WERI-Rb-1 (cell line): ENCODE data around the gene EMCN.

Experiments used
- DNase-seq: peaks from one replicate; pipeline ENCODE4 v3.0.0-alpha.2; 2020
- H3K27ac ChIP-seq: fragments of 250-450 bp; sonication (Bioruptor Pico); 2 replicates; pipeline ENCODE4 v1.5.1; 2020; ENCODE audit warnings: mild to moderate bottlenecking, moderate library complexity
- H3K27me3 ChIP-seq: fragments of 250-450 bp; sonication (Bioruptor Pico); 2 replicates; pipeline ENCODE4 v1.5.1; 2021; ENCODE audit warnings: mild to moderate bottlenecking, low read depth, moderate library complexity; ENCODE audit not compliant: insufficient read depth, severe bottlenecking
- H3K36me3 ChIP-seq: fragments of 250-450 bp; sonication (Bioruptor Pico); 2 replicates; pipeline ENCODE4 v1.5.1; 2020; ENCODE audit warnings: mild to moderate bottlenecking, moderate library complexity
- H3K4me3 ChIP-seq: 2 replicates; pipeline ENCODE4 v1.5.1; 2011; ENCODE audit warnings: low read depth, mild to moderate bottlenecking, control low read depth, low read length
- H3K9me3 ChIP-seq: fragments of 250-450 bp; sonication (Bioruptor Pico); 2 replicates; pipeline ENCODE4 v1.5.1; 2021; ENCODE audit warnings: mild to moderate bottlenecking, moderate library complexity; ENCODE audit not compliant: severe bottlenecking
- TF ChIP-seq, protein P1 (sequence below): IDR thresholded peaks from 2 replicates; pipeline ENCODE4 v1.5.1; 2011; ENCODE audit warnings: low read depth, mild to moderate bottlenecking, control low read depth, inconsistent platforms, low read length

EMCN gene

DNA sequence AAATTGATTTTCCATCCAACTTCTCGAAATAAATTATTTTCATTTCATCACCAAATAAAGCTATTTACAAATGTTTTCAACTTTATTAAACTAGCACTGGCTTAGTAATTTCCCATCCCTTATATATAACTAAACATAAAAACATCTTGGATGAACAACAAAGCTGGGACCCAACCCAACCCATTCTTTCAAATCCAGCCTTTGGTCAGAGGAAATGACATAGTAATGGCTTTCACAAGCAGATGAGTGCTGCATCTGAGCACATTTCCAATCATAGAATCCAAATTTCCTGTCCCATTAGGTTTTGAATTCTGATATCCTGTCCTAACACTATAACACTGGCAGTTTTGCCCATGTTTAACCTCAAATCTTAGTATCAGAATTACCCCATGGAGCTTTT, 7.9 kb upstream of the EMCN start:
- TF ChIP-seq, protein P1, sequence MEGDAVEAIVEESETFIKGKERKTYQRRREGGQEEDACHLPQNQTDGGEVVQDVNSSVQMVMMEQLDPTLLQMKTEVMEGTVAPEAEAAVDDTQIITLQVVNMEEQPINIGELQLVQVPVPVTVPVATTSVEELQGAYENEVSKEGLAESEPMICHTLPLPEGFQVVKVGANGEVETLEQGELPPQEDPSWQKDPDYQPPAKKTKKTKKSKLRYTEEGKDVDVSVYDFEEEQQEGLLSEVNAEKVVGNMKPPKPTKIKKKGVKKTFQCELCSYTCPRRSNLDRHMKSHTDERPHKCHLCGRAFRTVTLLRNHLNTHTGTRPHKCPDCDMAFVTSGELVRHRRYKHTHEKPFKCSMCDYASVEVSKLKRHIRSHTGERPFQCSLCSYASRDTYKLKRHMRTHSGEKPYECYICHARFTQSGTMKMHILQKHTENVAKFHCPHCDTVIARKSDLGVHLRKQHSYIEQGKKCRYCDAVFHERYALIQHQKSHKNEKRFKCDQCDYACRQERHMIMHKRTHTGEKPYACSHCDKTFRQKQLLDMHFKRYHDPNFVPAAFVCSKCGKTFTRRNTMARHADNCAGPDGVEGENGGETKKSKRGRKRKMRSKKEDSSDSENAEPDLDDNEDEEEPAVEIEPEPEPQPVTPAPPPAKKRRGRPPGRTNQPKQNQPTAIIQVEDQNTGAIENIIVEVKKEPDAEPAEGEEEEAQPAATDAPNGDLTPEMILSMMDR, result no peak
- DNase-seq, result no peak
- H3K36me3 ChIP-seq, result no peaks in the 10 kb centered on the region
- no peaks in the 10 kb centered on the region for H3K27me3 ChIP-seq
- no peaks in the 10 kb centered on the region for H3K9me3 ChIP-seq
- H3K4me3 ChIP-seq, result no peak overlapping the region
- H3K27ac ChIP-seq, result no peak overlapping the region

DNA sequence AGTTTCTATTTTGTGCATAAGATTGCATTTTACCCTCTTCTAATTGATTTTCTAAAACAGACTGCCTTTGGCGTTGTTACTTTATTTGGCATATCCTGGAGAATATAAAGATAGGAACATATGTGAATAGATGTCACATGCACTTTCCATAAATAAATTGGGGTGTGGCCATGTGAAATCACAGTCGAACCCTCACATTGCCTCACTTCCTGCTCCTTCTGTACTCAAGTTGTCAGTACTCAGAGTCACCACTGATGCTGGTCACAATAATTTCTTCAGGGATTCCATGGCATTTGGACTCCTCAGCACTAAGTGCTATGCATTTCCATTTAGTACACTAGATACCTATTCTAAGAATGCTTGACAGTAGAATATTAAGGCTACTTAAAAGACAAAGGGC, 1.4 kb upstream of the EMCN start:
- H3K9me3 ChIP-seq, result no peaks in the 10 kb centered on the region
- H3K27me3 ChIP-seq, result no peaks in the 10 kb centered on the region
- no peak for DNase-seq
- no peak overlapping the region for H3K27ac ChIP-seq
- TF ChIP-seq, protein P1, result no peak
- no peaks in the 10 kb centered on the region for H3K36me3 ChIP-seq
- no peak overlapping the region for H3K4me3 ChIP-seq

DNA sequence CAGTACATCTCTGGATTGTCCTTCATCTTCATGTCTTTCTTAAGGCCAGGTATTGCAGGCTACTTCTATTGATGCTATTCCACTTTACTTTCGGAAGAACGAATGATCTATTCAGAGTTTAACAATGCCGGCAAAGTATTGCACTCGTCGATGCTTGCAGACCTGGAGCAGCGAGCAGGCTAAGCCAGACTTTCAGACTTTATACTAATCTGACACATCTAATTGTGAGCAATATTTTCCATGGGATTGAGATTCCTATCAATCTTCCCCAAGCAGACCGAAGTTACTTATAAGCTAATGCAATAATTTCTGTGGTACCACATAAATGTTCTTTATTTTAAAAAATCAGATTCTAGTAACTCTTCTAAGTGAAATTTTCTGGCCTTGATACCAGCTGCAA, 1.6 kb downstream of the EMCN start:
- no peak for DNase-seq
- Histone ChIP-seq H3K36me3 (no peaks in the 10 kb centered on the region), H3K27me3 (no peaks in the 10 kb centered on the region), H3K4me3 (no peak overlapping the region), H3K9me3 (no peaks in the 10 kb centered on the region), H3K27ac (no peak overlapping the region)
- TF ChIP-seq, protein P1, result no peak

DNA sequence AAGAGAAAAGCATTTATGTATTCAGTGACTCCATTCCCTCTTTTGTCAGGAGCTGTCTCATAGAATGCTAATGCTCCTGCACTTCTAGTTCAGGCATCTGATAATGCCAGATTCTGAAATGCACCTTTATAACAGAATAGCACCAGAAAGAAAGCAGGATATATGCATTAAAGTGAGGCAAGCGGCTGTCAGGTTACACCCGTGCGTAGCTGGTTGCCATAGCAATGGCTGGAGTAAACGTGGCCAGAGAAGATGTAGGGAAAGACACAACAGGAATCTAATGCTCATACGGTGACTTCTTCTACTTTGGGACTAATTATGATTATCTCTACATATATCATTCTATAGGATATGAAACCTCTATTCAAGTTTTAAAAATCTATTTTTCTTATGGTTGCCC, 5.9 kb downstream of the EMCN start:
- Histone ChIP-seq H3K36me3 (no peaks in the 10 kb centered on the region), H3K27me3 (no peaks in the 10 kb centered on the region), H3K27ac (no peak overlapping the region), H3K4me3 (no peak overlapping the region), H3K9me3 (no peaks in the 10 kb centered on the region)
- TF ChIP-seq, protein P1, result no peak
- no peak for DNase-seq

DNA sequence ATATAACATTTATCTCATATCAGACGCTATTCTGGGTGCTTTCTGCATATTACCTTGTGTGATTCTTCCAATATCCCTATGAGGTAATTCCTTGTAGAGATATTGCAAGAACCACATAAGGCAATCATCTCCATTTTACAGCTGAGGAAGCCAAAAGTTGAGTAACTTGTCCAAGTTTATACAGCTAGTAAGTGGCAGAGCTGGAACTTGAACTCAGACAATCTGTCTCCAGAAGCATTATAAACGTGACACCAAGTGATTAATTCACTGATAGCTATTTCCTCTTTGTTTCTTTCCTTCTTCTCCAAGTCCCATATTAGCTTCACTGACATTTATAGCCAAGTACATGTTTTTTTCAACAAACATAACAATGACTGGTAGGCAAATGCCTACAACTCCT, 7.3 kb downstream of the EMCN start:
- no peak for DNase-seq
- Histone ChIP-seq H3K9me3 (no peaks in the 10 kb centered on the region), H3K36me3 (no peaks in the 10 kb centered on the region), H3K27ac (no peak overlapping the region), H3K27me3 (no peaks in the 10 kb centered on the region), H3K4me3 (no peak overlapping the region)
- TF ChIP-seq, protein P1, result no peak

DNA sequence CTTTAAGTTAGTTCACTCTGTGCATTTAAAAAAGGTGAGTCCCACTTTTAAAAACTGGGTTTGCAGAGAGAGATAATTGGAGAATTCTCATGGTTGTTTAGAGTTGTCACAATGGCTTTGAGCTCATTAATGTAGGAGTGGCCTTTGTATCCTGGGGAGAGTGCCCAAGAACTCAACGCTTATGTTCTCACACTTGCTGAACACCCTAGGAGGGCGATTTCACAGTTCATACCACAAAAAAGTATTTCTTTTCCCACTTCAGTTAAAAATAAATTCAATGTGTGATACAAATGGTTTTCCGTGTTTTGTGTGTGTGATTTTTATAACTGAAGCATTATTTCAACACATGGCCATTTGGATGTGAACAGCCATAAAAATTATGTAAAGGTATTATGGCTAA, 8.4 kb downstream of the EMCN start:
- H3K27me3 ChIP-seq, result no peaks in the 10 kb centered on the region
- TF ChIP-seq, protein P1, result no peak
- H3K27ac ChIP-seq, result no peak overlapping the region
- no peaks in the 10 kb centered on the region for H3K36me3 ChIP-seq
- H3K4me3 ChIP-seq, result no peak overlapping the region
- no peaks in the 10 kb centered on the region for H3K9me3 ChIP-seq
- no peak for DNase-seq
